Transverse colon (tissue), 4 donors: Measurements from ENCODE around the gene SGCE. TPM values are rescaled to one million over a fixed set of nuclear protein-coding genes. Genes with fewer than 3 reads are reported as not detected.

Experiments used
- DNase-seq: peaks from one replicate; pipeline ENCODE4 v3.0.0-alpha.2; 2019
- H3K27ac ChIP-seq, 4 donors: fragments of 200-600 bp; sonication (generic); 2 replicates each; pipeline ENCODE4 v1.5.1; 2016 to 2018; ENCODE audit warnings: inconsistent platforms in 4 of 4
- H3K27me3 ChIP-seq: fragments of 200-600 bp; sonication (generic); 2 replicates; pipeline ENCODE4 v1.5.1; 2017; ENCODE audit warnings: inconsistent platforms
- H3K36me3 ChIP-seq, 4 donors: fragments of 200-600 bp; sonication (generic); 2 replicates each; pipeline ENCODE4 v1.5.1; 2017 to 2019; ENCODE audit warnings: inconsistent platforms in 4 of 4
- H3K4me1 ChIP-seq, 4 donors: fragments of 200-600 bp; sonication (generic); 2 replicates each; pipeline ENCODE4 v1.5.1; 2017 to 2020; ENCODE audit warnings: inconsistent platforms in 4 of 4
- H3K4me3 ChIP-seq, 4 donors: fragments of 200-600 bp; sonication (generic); 1 replicate in 1 of 4; 2 replicates in 3 of 4; pipeline versions ENCODE4 v1.5.1 to v1.6.1; 2017 to 2019; ENCODE audit warnings: inconsistent platforms in 4 of 4
- H3K9me3 ChIP-seq, 2 donors: fragments of 200-600 bp; sonication (generic); 2 replicates each; pipeline ENCODE4 v1.5.1; 2017 to 2019; ENCODE audit warnings: inconsistent platforms in 2 of 2
- EP300 ChIP-seq: sonication (generic); formaldehyde crosslinking; IDR thresholded peaks from one replicate; pipeline ENCODE4 v1.6.1; 2017; ENCODE audit warnings: antibody characterized with exemption, low read depth
- POLR2A ChIP-seq: fragments of 450-650 bp; IDR thresholded peaks from one replicate; pipeline ENCODE4 v1.6.1; 2016; ENCODE audit warnings: antibody characterized with exemption, mild to moderate bottlenecking, moderate library complexity
- POLR2AphosphoS5 ChIP-seq, 3 donors: sonication (generic); formaldehyde crosslinking; IDR thresholded peaks; one replicate each; pipeline ENCODE4 v1.6.1; 2016; ENCODE audit warnings: antibody characterized with exemption in 3 of 3
- WGBS, 2 donors: methylation state at CpG; one replicate each; pipeline ENCODE4 v1.1.5; 2018; ENCODE audit warnings: low coverage in 1 of 2; 5-methylcytosine and 5-hydroxymethylcytosine counted together
- in situ Hi-C, 4 donors: fragments of 200-750 bp; cut with MboI; loops; one replicate each; pipeline versions ENCODE4 v1.15.0 to v1.15.1; 2017; ENCODE audit warnings: low sequenced_read_pairs in 3 of 4, low pct_ligation_motif_present in 1 of 4, low pct_unique_long_range_greater_than_20kb in 1 of 4
- intact Hi-C: fragments of 100-400 bp; cut with DNase I; formaldehyde crosslinking; loops from one replicate; pipeline ENCODE4 v1.15.1; 2023; ENCODE audit warnings: low total_unique reads
- total RNA-seq, 4 donors: library from RNA; depleted of rRNA; stranded (reverse); fragments of >200 nt; gene quantifications; one replicate each; pipeline ENCODE4 v1.1.0, GENCODE V29; 2016
- TF ChIP-seq, protein P1 (sequence below), 5 experiments: fragments of 200-600 bp in 3 of 5; fragments of 450-650 bp in 2 of 5; sonication (generic) in 3 of 5; IDR thresholded peaks; 1 replicate in 2 of 5; 2 replicates in 3 of 5; pipeline ENCODE4 v1.5.1; 2016 to 2017; ENCODE audit warnings: antibody characterized with exemption in 5 of 5, inconsistent platforms in 3 of 5, mild to moderate bottlenecking in 2 of 5, moderate library complexity in 1 of 5

SGCE gene
- total RNA-seq, 4 donors from 2014 or later = 24.1 to 62.1 (median 33.2) TPM

DNA sequence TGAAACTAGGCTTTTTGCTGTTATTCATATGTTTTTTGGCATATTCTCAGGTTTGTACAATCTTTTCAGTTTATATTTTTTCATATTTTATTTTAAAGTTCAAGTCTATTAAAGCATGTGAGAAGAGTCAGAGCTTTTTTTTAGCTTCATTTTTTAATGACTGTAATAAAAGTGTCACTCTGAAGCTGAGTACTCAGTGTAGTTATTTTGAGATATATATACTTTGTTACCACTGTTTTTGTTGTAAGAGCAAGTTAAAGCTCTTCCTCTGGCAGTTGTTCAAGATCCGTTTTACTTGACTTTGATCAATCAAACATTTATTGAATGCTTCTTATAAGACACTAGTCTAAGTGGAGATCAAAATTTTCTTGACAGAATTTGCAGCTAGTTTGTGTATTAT is 108.8 kb downstream of the SGCE start:
- in situ Hi-C loops = no loop called here
- no peak for TF ChIP-seq POLR2AphosphoS5 (IDR thresholded peaks at IDR 0.05)
- TF ChIP-seq, protein P1, sequence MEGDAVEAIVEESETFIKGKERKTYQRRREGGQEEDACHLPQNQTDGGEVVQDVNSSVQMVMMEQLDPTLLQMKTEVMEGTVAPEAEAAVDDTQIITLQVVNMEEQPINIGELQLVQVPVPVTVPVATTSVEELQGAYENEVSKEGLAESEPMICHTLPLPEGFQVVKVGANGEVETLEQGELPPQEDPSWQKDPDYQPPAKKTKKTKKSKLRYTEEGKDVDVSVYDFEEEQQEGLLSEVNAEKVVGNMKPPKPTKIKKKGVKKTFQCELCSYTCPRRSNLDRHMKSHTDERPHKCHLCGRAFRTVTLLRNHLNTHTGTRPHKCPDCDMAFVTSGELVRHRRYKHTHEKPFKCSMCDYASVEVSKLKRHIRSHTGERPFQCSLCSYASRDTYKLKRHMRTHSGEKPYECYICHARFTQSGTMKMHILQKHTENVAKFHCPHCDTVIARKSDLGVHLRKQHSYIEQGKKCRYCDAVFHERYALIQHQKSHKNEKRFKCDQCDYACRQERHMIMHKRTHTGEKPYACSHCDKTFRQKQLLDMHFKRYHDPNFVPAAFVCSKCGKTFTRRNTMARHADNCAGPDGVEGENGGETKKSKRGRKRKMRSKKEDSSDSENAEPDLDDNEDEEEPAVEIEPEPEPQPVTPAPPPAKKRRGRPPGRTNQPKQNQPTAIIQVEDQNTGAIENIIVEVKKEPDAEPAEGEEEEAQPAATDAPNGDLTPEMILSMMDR (IDR thresholded peaks at IDR 0.05) = no peak
- no peak for TF ChIP-seq POLR2A
- no peak for TF ChIP-seq EP300
- DNase-seq = no peak
- H3K36me3 ChIP-seq = peaks cover 0 to 14% (median 5%) of the 10 kb centered on the region in 4 donors
- H3K9me3 ChIP-seq = no peaks in the 10 kb centered on the region
- peaks cover 0 to 15% (median 3%) of the 10 kb centered on the region in 4 donors for H3K4me1 ChIP-seq
- no peak overlapping the region for H3K4me3 ChIP-seq
- intact Hi-C loops = no loop called here
- 0 to 34% methylated on average over 1 of the region's 1 CpG for WGBS, 2 donors
- no peaks in the 10 kb centered on the region for H3K27me3 ChIP-seq
- H3K27ac ChIP-seq = no peak overlapping the region

DNA sequence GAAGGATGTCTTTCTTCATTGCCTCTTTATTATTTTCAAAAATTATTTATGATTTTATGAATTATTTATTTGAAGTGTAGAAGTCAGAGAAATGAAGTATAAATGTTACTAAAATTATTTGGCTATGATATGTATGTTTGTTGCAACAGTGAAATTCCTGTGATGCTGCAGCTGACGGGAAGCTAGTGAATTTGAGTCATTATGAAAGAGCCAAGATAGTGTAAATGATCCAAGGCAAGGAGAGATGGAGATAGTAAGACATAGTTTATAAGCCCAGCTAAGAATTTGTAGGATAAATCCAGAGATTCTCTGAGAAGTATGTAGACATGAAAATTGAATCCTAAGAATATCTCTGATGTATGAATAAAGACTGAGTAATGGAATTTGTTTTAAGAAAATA is 115.5 kb downstream of the SGCE start:
- intact Hi-C loops = no loop called here
- no peak for TF ChIP-seq POLR2A
- TF ChIP-seq POLR2AphosphoS5 (IDR thresholded peaks at IDR 0.05) = no peak
- TF ChIP-seq, protein P1 (IDR thresholded peaks at IDR 0.05) = no peak
- no peak for TF ChIP-seq EP300

More for the DNA sequence above, 115.5 kb downstream of the SGCE start:
- Histone ChIP-seq H3K9me3 (no peaks in the 10 kb centered on the region), H3K36me3 (peaks cover 0 to 20% (median 5%) of the 10 kb centered on the region in 4 donors), H3K4me3 (no peak overlapping the region), H3K27me3 (no peaks in the 10 kb centered on the region), H3K4me1 (no peaks in the 10 kb centered on the region), H3K27ac (no peak overlapping the region)
- 72 to 80% methylated on average over 1 of the region's 1 CpG for WGBS, 2 donors
- in situ Hi-C loops = no loop called here
- DNase-seq = no peak

Other genes with a start within 250 kb of the SGCE start
- 10 to 100 TPM; 21.7 to 73.7 (median 63.3) TPM for gene CASD1, start 146.3 kb downstream of the SGCE start, total RNA-seq